ENCODE data around the gene SPDYE5. TPM values are rescaled to one million over a fixed set of nuclear protein-coding genes. Genes with fewer than 3 reads are reported as not detected.
"Not testable (repeated sequence)": the region's sequence is repeated elsewhere in the genome, so short reads cannot be mapped to it uniquely, and the experiment has no call there.

Gene SPDYE5
- total and polyA plus RNA-seq, 9 of the 15 experiments (the other 6 are each of a cell fraction or from before 2014, with no cell fraction given) = 0.07 to 0.28 (median 0.13) TPM; not detected in 6

DNA sequence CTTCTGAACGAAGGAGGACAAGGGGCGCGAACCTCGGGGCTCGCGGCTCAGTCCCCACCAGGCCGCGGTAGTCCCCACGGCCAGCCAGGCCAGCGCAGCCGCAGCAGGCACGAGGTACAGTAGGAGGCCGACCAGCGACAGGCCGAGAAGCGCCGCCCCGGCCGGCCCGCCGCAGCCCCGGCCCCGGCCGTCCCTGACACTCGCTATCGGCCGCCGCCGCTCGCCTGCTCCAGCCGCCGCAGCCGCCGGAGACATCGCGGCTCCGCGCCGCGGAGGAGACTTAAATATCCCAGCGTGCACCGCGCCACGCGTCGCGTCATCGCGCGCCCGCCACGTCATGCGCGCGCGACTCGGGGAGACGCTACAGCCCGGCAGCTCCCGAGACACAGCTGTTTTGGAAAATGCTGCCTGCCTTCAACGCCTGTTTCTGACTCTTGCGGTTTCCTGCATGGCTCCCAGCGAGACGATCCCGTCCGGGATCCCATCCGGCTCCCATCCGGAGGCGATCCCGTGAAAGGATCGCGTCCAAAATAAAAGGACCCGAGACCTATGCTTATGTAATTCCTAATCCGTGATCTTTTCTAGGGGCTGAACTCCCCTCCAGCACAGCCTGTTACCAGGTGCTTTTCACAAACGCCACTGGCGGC, 49.5 kb upstream of the SPDYE5 start:
- H3K9me3 ChIP-seq (replicated peaks; ENCODE audit: control insufficient read depth, insufficient read depth, low read depth, low read length); CTCF ChIA-PET (ENCODE audit: low intra/inter-chr PET ratio); POLR2A ChIA-PET; BruUV-seq (replicated peaks); H3K4me1 ChIP-seq (replicated peaks in 1 of 2; ENCODE audit: control insufficient read depth in 2 of 2, insufficient read depth in 2 of 2, low read length in 2 of 2); intact Hi-C loops (cut with micrococcal nuclease); H3K9me1 ChIP-seq (ENCODE audit: control insufficient read depth, insufficient read depth, low read length); H3K27me3 ChIP-seq (ENCODE audit: control insufficient read depth in 2 of 2, insufficient read depth in 2 of 2, low read length in 2 of 2); H4K20me1 ChIP-seq (replicated peaks; ENCODE audit: control insufficient read depth, insufficient read depth, low read length); TF ChIP-seq CREB1, ATF1 (CRISPR knock-in tag; IDR thresholded peaks at IDR 0.05): not testable (repeated sequence)
- H3K9ac ChIP-seq (ENCODE audit: insufficient read depth in 1 of 2, low read depth in 2 of 2, low read length in 2 of 2) = peak overlapping the region; percentile 65 to 90
- peak in 1 of 4 experiments; percentile 38 for DNase-seq (ENCODE audit: extremely low read depth in 1 of 4, low spot score in 3 of 4)
- 0% methylated on average over 26 of the region's 76 CpGs for WGBS (ENCODE audit: insufficient coverage, low coverage, missing lambda C conversion rate)
- peaks cover 35% of the 10 kb centered on the region for H3K36me3 ChIP-seq (ENCODE audit: control insufficient read depth, insufficient read depth, low read length)
- in situ Hi-C loops (cut with MboI) = loop anchor here (25.0 kb wide), 1 partner anchor 570 kb away; no protein-coding TSS in a partner anchor
- H3K4me3 ChIP-seq = peak overlapping the region; percentile 51
- H3K79me2 ChIP-seq (ENCODE audit: control insufficient read depth, insufficient read depth, low read length) = peaks cover 19% of the 10 kb centered on the region
- FAIRE-seq = peak; percentile 61
- ATAC-seq = peak; percentile 89
- peak overlapping the region; percentile 70; the same call in 2 of the 3 replicates for H3K27ac ChIP-seq (ENCODE audit: extremely low read depth, low read depth, low read length)
- H3K4me2 ChIP-seq (ENCODE audit: insufficient read depth, low read length) = peak overlapping the region; percentile 60; the same call in 1 of the 2 replicates
- 0 out of 2 replicates have a peak overlapping the region, but pooled peaks have one; percentile 55 for H2AFZ ChIP-seq (ENCODE audit: low read depth, low read length)
- TF ChIP-seq MAZ (CRISPR knock-in tag; conservative IDR thresholded peaks at IDR 0.05 in 1 of 2, IDR thresholded peaks at IDR 0.05 in 1 of 2) = peak in 1 of 2 experiments; percentile 83; a peak in 2 of 4 replicates
- TF ChIP-seq ZNF76 (CRISPR knock-in tag; IDR thresholded peaks at IDR 0.05; ENCODE audit: borderline replicate concordance) = peak; percentile 54; the same call in 1 of the 2 replicates
- peak; percentile 27 for TF ChIP-seq CCNT2 (IDR thresholded peaks at IDR 0.05; ENCODE audit: borderline replicate concordance, extremely low read depth, insufficient read length, low read depth, low read length)
- TF ChIP-seq NRF1 (conservative IDR thresholded peaks at IDR 0.05 in 1 of 2, IDR thresholded peaks at IDR 0.05 in 1 of 2) = peak; percentile 57 to 68; a peak in 2 of 4 replicates
- TF ChIP-seq, protein P1, sequence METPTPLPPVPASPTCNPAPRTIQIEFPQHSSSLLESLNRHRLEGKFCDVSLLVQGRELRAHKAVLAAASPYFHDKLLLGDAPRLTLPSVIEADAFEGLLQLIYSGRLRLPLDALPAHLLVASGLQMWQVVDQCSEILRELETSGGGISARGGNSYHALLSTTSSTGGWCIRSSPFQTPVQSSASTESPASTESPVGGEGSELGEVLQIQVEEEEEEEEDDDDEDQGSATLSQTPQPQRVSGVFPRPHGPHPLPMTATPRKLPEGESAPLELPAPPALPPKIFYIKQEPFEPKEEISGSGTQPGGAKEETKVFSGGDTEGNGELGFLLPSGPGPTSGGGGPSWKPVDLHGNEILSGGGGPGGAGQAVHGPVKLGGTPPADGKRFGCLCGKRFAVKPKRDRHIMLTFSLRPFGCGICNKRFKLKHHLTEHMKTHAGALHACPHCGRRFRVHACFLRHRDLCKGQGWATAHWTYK (CRISPR knock-in tag; IDR thresholded peaks at IDR 0.05) = peak; percentile 95
- peak; percentile 84 for TF ChIP-seq CREB1 (IDR thresholded peaks at IDR 0.05)
- peak; percentile 72; the same call in 1 of the 2 replicates for TF ChIP-seq RB1 (IDR thresholded peaks at IDR 0.05; ENCODE audit: low read depth)
- TF ChIP-seq SAP30 (IDR thresholded peaks at IDR 0.05; ENCODE audit: borderline replicate concordance, insufficient read depth, low read depth, low read length, poor library complexity, severe bottlenecking) = peak; percentile 48
- TF ChIP-seq SIN3B (IDR thresholded peaks at IDR 0.05; ENCODE audit: low read depth) = peak; percentile 88
- TF ChIP-seq, protein P2, sequence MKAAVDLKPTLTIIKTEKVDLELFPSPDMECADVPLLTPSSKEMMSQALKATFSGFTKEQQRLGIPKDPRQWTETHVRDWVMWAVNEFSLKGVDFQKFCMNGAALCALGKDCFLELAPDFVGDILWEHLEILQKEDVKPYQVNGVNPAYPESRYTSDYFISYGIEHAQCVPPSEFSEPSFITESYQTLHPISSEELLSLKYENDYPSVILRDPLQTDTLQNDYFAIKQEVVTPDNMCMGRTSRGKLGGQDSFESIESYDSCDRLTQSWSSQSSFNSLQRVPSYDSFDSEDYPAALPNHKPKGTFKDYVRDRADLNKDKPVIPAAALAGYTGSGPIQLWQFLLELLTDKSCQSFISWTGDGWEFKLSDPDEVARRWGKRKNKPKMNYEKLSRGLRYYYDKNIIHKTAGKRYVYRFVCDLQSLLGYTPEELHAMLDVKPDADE (conservative IDR thresholded peaks at IDR 0.05; ENCODE audit: control insufficient read depth, low read depth, low read length) = 0 out of 2 replicates have a peak, but pooled peaks have one; percentile 41
- TF ChIP-seq CXXC5 (CRISPR knock-in tag; IDR thresholded peaks at IDR 0.05) = peak; percentile 81
- TF ChIP-seq ZNF695 (CRISPR knock-in tag; IDR thresholded peaks at IDR 0.05) = peak; percentile 54; the same call in 1 of the 2 replicates
- TF ChIP-seq ILF3 (IDR thresholded peaks at IDR 0.05; ENCODE audit: borderline replicate concordance) = peak; percentile 89; the same call in 1 of the 2 replicates
- peak; percentile 96 for TF ChIP-seq ATF1 (tag; IDR thresholded peaks at IDR 0.05)
- peak; percentile 70 for TF ChIP-seq RBFOX2 (IDR thresholded peaks at IDR 0.05; ENCODE audit: low read depth, low read length)
- TF ChIP-seq ERF (CRISPR knock-in tag; IDR thresholded peaks at IDR 0.05) = peak; percentile 92; the same call in 1 of the 2 replicates
- TF ChIP-seq ZSCAN32 (CRISPR knock-in tag; IDR thresholded peaks at IDR 0.05) = 0 out of 2 replicates have a peak, but pooled peaks have one; percentile 52

All from K562 (cell line).